GM23338 (cell line): ENCODE data around the gene SLC22A14.
"Not testable (repeated sequence)": the region's sequence is repeated elsewhere in the genome, so short reads cannot be mapped to it uniquely, and the experiment has no call there.

Experiments
- EZH2 ChIP-seq: fragments of 200-600 bp; sonication (generic); IDR thresholded peaks from one replicate; pipeline ENCODE4 v1.8.0; 2017; ENCODE audit warnings: antibody characterized with exemption, mild to moderate bottlenecking, low read depth; ENCODE audit not compliant: unreplicated experiment
- EZH2phosphoT487 ChIP-seq: fragments of 200-600 bp; sonication (generic); IDR thresholded peaks from one replicate; pipeline ENCODE4 v1.8.1; 2018; ENCODE audit warnings: antibody characterized with exemption; ENCODE audit not compliant: unreplicated experiment
- TF ChIP-seq, protein P1 (sequence below), 2 experiments: fragments of 200-600 bp in 1 of 2; sonication (generic) in 1 of 2; conservative IDR thresholded peaks; 2 replicates each; pipeline versions ENCODE4 v1.5.1 to v1.6.1; 2016 to 2017; ENCODE audit warnings: antibody characterized with exemption in 2 of 2, low read depth in 2 of 2, mild to moderate bottlenecking in 2 of 2, moderate library complexity in 1 of 2

GRCh38 chr3:38242812-38243211, 39.3 kb upstream of the SLC22A14 start:
- TF ChIP-seq, protein P1, sequence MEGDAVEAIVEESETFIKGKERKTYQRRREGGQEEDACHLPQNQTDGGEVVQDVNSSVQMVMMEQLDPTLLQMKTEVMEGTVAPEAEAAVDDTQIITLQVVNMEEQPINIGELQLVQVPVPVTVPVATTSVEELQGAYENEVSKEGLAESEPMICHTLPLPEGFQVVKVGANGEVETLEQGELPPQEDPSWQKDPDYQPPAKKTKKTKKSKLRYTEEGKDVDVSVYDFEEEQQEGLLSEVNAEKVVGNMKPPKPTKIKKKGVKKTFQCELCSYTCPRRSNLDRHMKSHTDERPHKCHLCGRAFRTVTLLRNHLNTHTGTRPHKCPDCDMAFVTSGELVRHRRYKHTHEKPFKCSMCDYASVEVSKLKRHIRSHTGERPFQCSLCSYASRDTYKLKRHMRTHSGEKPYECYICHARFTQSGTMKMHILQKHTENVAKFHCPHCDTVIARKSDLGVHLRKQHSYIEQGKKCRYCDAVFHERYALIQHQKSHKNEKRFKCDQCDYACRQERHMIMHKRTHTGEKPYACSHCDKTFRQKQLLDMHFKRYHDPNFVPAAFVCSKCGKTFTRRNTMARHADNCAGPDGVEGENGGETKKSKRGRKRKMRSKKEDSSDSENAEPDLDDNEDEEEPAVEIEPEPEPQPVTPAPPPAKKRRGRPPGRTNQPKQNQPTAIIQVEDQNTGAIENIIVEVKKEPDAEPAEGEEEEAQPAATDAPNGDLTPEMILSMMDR (conservative IDR thresholded peaks at IDR 0.05; ENCODE audit: low read depth in 2 of 2) = not testable (repeated sequence)
- TF ChIP-seq EZH2, EZH2phosphoT487: not testable (repeated sequence)
